ENCODE data around the gene RBM15. TPM values are rescaled to one million over a fixed set of nuclear protein-coding genes. Genes with fewer than 3 reads are reported as not detected.
A peak's percentile ranks its signal among the peaks of the same experiment; 100 is the strongest.

The RBM15 gene
- total RNA-seq, 4 donors from 2014 or later, result 28.7 to 55.0 (median 35.1) TPM

DNA sequence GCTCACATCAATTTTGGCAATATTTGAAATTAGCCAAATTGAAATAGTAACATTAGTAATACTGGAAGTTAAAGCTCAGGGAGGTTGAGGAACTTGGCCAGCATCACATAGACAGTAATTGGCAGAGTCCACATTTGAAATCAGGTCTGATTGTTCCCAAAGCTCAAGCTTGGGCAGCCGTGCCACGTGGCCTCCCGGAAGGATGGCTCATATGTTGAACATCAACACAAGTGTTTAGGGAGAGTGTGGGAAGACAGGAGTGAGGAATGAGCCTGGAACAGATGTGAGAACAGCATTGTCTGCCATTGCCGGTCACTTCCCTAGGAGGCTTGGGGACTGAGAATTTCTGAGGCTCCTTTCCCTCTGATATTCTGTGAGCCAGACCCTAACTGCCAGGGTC, 40.2 kb upstream of the RBM15 start:
- DNase-seq (ENCODE audit: low spot score) (no peak), ATAC-seq (ENCODE audit: low FRiP score) (no peak)
- TF ChIP-seq CTCF (IDR thresholded peaks at IDR 0.05), result no peak

DNA sequence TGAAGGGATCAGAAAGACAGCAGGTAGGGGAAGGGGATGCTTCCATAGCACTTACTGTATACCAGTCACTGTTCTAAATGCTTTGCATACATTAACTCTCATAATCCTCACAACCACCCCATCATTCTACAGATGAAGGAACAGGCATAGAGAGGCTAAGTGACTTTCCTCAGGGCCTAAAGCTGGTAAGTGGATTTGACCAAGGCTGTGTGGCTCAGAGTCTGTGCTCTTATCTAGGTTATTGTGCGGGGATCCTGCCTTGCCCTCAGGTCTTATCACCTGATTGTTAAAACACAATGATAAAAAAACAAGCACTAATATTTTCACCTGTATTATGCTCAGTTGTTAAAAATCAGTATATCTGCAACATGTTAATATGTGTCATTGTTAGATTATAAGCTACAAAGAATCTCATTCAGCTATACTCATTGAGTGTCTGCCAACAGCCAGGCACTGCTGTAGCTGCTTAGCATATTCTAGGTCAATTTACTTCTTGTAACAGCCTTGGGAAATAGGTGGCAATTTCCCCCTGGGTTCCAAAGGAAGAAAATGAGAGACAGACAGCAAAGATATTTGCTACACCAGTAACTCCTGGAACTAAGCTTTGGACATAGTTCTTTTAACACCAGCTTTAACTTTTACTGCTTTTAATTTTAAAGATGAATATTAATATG, 38.6 kb upstream of the RBM15 start:
- ATAC-seq (ENCODE audit: low FRiP score) (no peak), DNase-seq (ENCODE audit: low spot score) (no peak)
- TF ChIP-seq CTCF (IDR thresholded peaks at IDR 0.05), result no peak

DNA sequence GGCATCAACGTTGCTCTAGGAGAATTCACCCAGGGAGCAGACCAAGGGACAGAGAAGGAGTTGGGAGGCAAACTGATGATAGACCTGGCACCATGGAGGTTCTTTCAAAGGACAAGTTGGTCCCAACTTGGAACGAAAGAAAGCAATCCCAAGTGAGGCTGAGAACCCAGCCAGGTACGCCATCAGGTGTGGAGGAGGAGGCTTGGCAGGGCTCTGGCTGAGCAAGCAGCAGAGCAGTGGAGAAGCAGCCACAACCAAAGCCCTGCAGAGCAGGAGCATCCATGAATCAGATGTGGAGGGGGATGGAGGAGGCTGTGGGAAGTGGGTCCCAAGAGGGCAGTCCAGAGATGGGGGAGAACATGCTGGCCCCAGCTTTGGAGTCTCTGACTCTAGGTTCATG, 36.3 kb upstream of the RBM15 start:
- no peak for TF ChIP-seq CTCF (IDR thresholded peaks at IDR 0.05)
- DNase-seq (ENCODE audit: low spot score) (no peak), ATAC-seq (ENCODE audit: low FRiP score) (no peak)

GRCh38 chr1:110305900-110306420, 33.2 kb upstream of the RBM15 start:
- DNase-seq (ENCODE audit: low spot score) (no peak), ATAC-seq (ENCODE audit: low FRiP score) (no peak)
- no peak for TF ChIP-seq CTCF (IDR thresholded peaks at IDR 0.05)

- no peak for DNase-seq (ENCODE audit: low spot score)
- TF ChIP-seq CTCF (IDR thresholded peaks at IDR 0.05), result no peak
- ATAC-seq (ENCODE audit: low FRiP score), result no peak
Measured at GRCh38 chr1:110307239-110307974, 31.8 kb upstream of the RBM15 start.

DNA sequence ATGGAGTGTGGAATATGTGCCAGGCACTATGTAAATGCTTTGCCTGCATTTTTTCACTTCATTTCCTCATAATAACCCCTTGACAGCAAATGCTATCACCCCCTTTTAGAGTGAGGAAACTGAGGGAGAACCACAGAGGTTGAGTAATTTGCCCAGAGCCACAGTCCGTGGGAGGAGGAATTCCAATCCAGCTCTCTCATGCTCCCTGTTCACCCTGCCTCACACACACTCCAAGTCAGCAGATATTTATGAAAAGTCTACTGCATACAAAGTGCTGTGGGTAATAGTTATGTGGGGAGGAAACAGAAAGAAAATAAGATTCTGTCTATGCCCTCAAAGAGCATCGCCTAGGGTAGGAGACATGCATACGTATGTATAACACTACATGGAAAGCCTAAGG, 30.9 kb upstream of the RBM15 start:
- TF ChIP-seq CTCF (IDR thresholded peaks at IDR 0.05), result no peak
- DNase-seq (ENCODE audit: low spot score) (no peak), ATAC-seq (ENCODE audit: low FRiP score) (peak; percentile 81)

GRCh38 chr1:110309139-110309538, 30.0 kb upstream of the RBM15 start:
- no peak for TF ChIP-seq CTCF (IDR thresholded peaks at IDR 0.05)
- DNase-seq (ENCODE audit: low spot score) (no peak), ATAC-seq (ENCODE audit: low FRiP score) (no peak)

Data from omental fat pad (tissue), 4 donors.